HCT116 (cell line): Measurements from ENCODE around the gene IFT20. TPM values are rescaled to one million over a fixed set of nuclear protein-coding genes. Genes with fewer than 3 reads are reported as not detected.

ENCODE experiments used
- ATAC-seq: fragments of 200-7000 bp; cut with Tn5 transposase; 2 replicates; pipeline ENCODE4 v1.9.1; 2020; ENCODE audit warnings: mild to moderate bottlenecking, moderate library complexity
- BruUV-seq: library from RNA; stranded (reverse); fragments of 400-500 nt; replicated peaks from 2 replicates; lab custom pipeline; 2021; lab: Mats Ljungman, UMichigan
- CTCF ChIA-PET: fragments of 300-600 bp; sonication (Branson Sonifier 250); formaldehyde crosslinking; loops from one replicate; lab custom pipeline; 2021; ENCODE audit warnings: antibody characterized with exemption; lab: Charles Lee
- POLR2A ChIA-PET: fragments of 300-600, 350-600 bp; sonication (Branson Sonifier 250); formaldehyde crosslinking; loops from one replicate; lab custom pipeline; 2021; ENCODE audit warnings: antibody characterized with exemption; lab: Charles Lee
- RAD21 ChIA-PET, 2 experiments: fragments of 300-600 bp; sonication (Branson Sonifier 250); formaldehyde crosslinking; loops; one replicate each; lab custom pipeline; 2023; ENCODE audit warnings: low total read pairs in 2 of 2; ENCODE audit not compliant: uncharacterized antibody in 2 of 2, unreplicated experiment in 2 of 2, low non-redundant PET in 1 of 2; lab: Charles Lee
- DNase-seq: peaks from one replicate; pipeline ENCODE4 v3.0.0-alpha.2; 2010; ENCODE audit warnings: low read depth, low spot score
- H2AFZ ChIP-seq: fragments of 200-600 bp; shearing (Covaris generic), sonication (generic); 2 replicates; pipeline ENCODE4 v1.6.1; 2017; ENCODE audit warnings: low read depth, mixed run types, mixed read lengths, antibody characterized with exemption, low read length; ENCODE audit not compliant: poor library complexity, severe bottlenecking
- H3K27ac ChIP-seq: 2 replicates; pipeline ENCODE4 v1.5.1; 2012; ENCODE audit warnings: low read depth, low read length
- H3K27me3 ChIP-seq: fragments of 200-600 bp; sonication (generic); 2 replicates; pipeline ENCODE4 v1.6.1; 2016; ENCODE audit warnings: mixed run types, low read length, mixed read lengths; ENCODE audit not compliant: insufficient read depth
- H3K36me3 ChIP-seq, 2 experiments: fragments of 200-500 bp in 1 of 2; fragments of 200-600 bp in 1 of 2; sonication (Bioruptor generic) in 1 of 2; sonication (generic) in 1 of 2; 2 replicates each; pipeline versions ENCODE4 v1.5.1 to v1.6.1; 2014 to 2016; ENCODE audit warnings: low read length in 2 of 2, inconsistent platforms in 1 of 2, mixed read lengths in 1 of 2, mixed run types in 1 of 2; ENCODE audit not compliant: insufficient read depth in 2 of 2, control insufficient read depth in 1 of 2
- H3K4me1 ChIP-seq, 2 experiments: fragments of 200-600 bp in 1 of 2; sonication (generic) in 1 of 2; 2 replicates each; pipeline versions ENCODE4 v1.5.1 to v1.6.1; 2012 to 2017; ENCODE audit warnings: low read length in 2 of 2, inconsistent platforms in 1 of 2, mild to moderate bottlenecking in 1 of 2, mixed read lengths in 1 of 2, mixed run types in 1 of 2, moderate library complexity in 1 of 2; ENCODE audit not compliant: insufficient read depth in 2 of 2, control insufficient read depth in 1 of 2
- H3K4me2 ChIP-seq: fragments of 200-600 bp; sonication (generic); 2 replicates; pipeline ENCODE4 v1.6.1; 2017; ENCODE audit warnings: mixed run types, low read length, mixed read lengths
- H3K4me3 ChIP-seq, 2 experiments: fragments of 200-600 bp in 1 of 2; sonication (generic) in 1 of 2; replicated peaks in 1 of 2; 2 replicates each; pipeline ENCODE4 v1.5.1; 2011 to 2016; ENCODE audit warnings: low read length in 2 of 2, control low read depth in 1 of 2, low read depth in 1 of 2, mild to moderate bottlenecking in 1 of 2, mixed read lengths in 1 of 2, mixed run types in 1 of 2
- H3K79me2 ChIP-seq: fragments of 200-600 bp; sonication (generic); 2 replicates; pipeline ENCODE4 v1.6.1; 2017; ENCODE audit warnings: mild to moderate bottlenecking, mixed run types, low read length, moderate library complexity, mixed read lengths; ENCODE audit not compliant: insufficient read depth
- H3K9ac ChIP-seq: fragments of 200-600 bp; sonication (generic); 2 replicates; pipeline ENCODE4 v1.6.1; 2016; ENCODE audit warnings: low read length, mixed read lengths
- H3K9me2 ChIP-seq: fragments of 200-600 bp; sonication (generic), shearing (Covaris generic); 2 replicates; pipeline ENCODE4 v1.6.1; 2017; ENCODE audit warnings: mixed run types, mild to moderate bottlenecking, moderate library complexity; ENCODE audit not compliant: insufficient read depth
- H3K9me3 ChIP-seq, 2 experiments: fragments of 200-500 bp in 1 of 2; fragments of 200-600 bp in 1 of 2; sonication (Bioruptor generic) in 1 of 2; sonication (generic) in 1 of 2; 2 replicates each; pipeline ENCODE4 v1.6.1; 2014 to 2017; ENCODE audit warnings: low read length in 2 of 2, mixed read lengths in 2 of 2, inconsistent platforms in 1 of 2, low read depth in 1 of 2, mild to moderate bottlenecking in 1 of 2, mixed run types in 1 of 2, moderate library complexity in 1 of 2; ENCODE audit not compliant: control insufficient read depth in 1 of 2, insufficient read depth in 1 of 2
- H4K20me1 ChIP-seq: fragments of 200-600 bp; sonication (generic), shearing (Covaris generic); 2 replicates; pipeline ENCODE4 v1.6.1; 2017; ENCODE audit warnings: mixed run types, mild to moderate bottlenecking, moderate library complexity; ENCODE audit not compliant: insufficient read depth
- CBX3 ChIP-seq: IDR thresholded peaks from 2 replicates; pipeline ENCODE4 v1.6.1; 2012; ENCODE audit warnings: low read depth
- CEBPB ChIP-seq: IDR thresholded peaks from 2 replicates; pipeline ENCODE4 v1.6.1; 2012; ENCODE audit warnings: low read depth
- EGR1 ChIP-seq: IDR thresholded peaks from 2 replicates; pipeline ENCODE4 v1.6.1; 2012; ENCODE audit warnings: low read depth
- FOSL1 ChIP-seq: IDR thresholded peaks from 2 replicates; pipeline ENCODE4 v1.6.1; 2012; ENCODE audit warnings: low read depth
- JUND ChIP-seq: IDR thresholded peaks from 2 replicates; pipeline ENCODE4 v1.6.1; 2012
- MAX ChIP-seq: IDR thresholded peaks from 2 replicates; pipeline ENCODE4 v1.6.1; 2012
- SIN3A ChIP-seq: IDR thresholded peaks from 2 replicates; pipeline ENCODE4 v1.6.1; 2012; ENCODE audit warnings: low read depth
- SP1 ChIP-seq: IDR thresholded peaks from 2 replicates; pipeline ENCODE4 v1.6.1; 2012; ENCODE audit warnings: low read depth
- SRF ChIP-seq: IDR thresholded peaks from 2 replicates; pipeline ENCODE4 v1.6.1; 2012; ENCODE audit warnings: low read depth
- TCF7L2 ChIP-seq: IDR thresholded peaks from 2 replicates; pipeline ENCODE4 v1.7.0; 2011; ENCODE audit warnings: borderline replicate concordance, inconsistent platforms; ENCODE audit not compliant: insufficient read depth, insufficient read length; ENCODE audit errors: extremely low read depth
- ZBTB33 ChIP-seq: IDR thresholded peaks from 2 replicates; pipeline ENCODE4 v1.6.1; 2011; ENCODE audit warnings: mild to moderate bottlenecking, low read length, moderate library complexity; ENCODE audit not compliant: insufficient replicate concordance; ENCODE audit errors: extremely low read depth
- ZNF274 ChIP-seq: fragments of 200-500 bp; sonication (Bioruptor generic); IDR thresholded peaks from 2 replicates; pipeline ENCODE4 v1.6.1; 2014; ENCODE audit warnings: mild to moderate bottlenecking, low read depth, low read length, inconsistent platforms
- intact Hi-C: fragments of 100-400 bp; cut with micrococcal nuclease; formaldehyde crosslinking; loops from 2 replicates; pipeline ENCODE4 v1.10.0; 2022
- total RNA-seq: library from RNA; stranded (reverse); gene quantifications from one replicate; pipeline ENCODE4 v1.2.1, GENCODE V29; 2021; ENCODE audit not compliant: unreplicated experiment

The IFT20 gene
- total RNA-seq, 1 experiment from 2014 or later, result 21.7 TPM

DNA sequence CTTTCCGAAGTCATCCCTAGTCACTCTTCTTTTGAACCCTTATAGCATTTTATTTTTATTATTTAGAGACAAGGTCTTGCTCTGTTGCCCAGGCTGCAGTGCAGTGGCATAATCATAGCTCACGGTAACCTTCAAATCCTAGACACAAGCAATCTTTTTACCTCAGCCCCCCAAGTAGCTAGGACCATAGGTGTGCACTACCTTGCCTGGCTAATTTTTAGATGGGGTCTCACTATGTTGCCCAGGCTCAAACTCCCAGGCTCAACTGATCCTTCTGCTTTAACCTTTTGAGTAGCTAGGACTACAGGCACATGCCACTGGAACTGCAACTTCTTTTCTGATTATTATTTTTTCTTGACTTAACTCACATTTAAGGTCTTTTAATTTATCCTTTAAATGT, 49.3 kb downstream of the IFT20 start:
- ChIA-PET POLR2A (no interaction called here), CTCF (no interaction called here), RAD21 (no interaction called here)
- H3K79me2 ChIP-seq, result no peaks in the 10 kb centered on the region
- no peak overlapping the region for H3K4me2 ChIP-seq
- DNase-seq (no peak), ATAC-seq (no peak)
- H3K9me3 ChIP-seq, result no peaks in the 10 kb centered on the region
- no peak overlapping the region for H3K27ac ChIP-seq
- H3K4me1 ChIP-seq, result peaks cover 18 to 19% of the 10 kb centered on the region in 2 experiments
- H3K9ac ChIP-seq, result no peak overlapping the region
- no TSS peak for BruUV-seq
- H2AFZ ChIP-seq, result no peak overlapping the region
- H4K20me1 ChIP-seq, result no peaks in the 10 kb centered on the region
- H3K36me3 ChIP-seq, result no peaks in the 10 kb centered on the region
- no peaks in the 10 kb centered on the region for H3K27me3 ChIP-seq
- no peaks in the 10 kb centered on the region for H3K9me2 ChIP-seq
- TF ChIP-seq SRF (no peak), CEBPB (no peak), EGR1 (no peak), TCF7L2 (no peak), ZNF274 (no peak), FOSL1 (no peak)
- no peak overlapping the region for H3K4me3 ChIP-seq
- intact Hi-C loops, result no loop called here

DNA sequence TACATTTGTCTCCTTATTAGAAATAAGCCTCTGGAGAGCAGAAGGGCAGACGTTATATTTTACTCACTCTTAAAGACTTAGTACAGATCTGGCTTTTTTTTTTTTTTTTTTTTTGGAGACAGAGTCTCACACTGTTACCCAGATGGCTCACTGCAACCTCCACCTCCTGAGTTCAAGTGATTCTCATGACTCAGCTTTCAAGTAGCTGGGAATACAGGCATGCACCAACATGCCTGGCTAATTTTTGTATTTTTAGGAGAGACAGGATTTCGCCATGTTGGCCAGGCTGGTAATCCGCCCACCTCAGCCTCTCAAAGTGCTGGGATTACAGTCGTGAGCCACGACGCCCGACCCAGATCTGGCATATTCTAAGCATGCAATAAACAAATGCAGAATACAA, 52.7 kb downstream of the IFT20 start:
- CTCF ChIA-PET, result no interaction called here
- H3K27ac ChIP-seq, result peak overlapping the region; percentile 64; the same call in 1 of the 2 replicates

More for the DNA sequence above, 52.7 kb downstream of the IFT20 start:
- Histone ChIP-seq H3K9me3 (no peaks in the 10 kb centered on the region), H3K79me2 (no peaks in the 10 kb centered on the region), H2AFZ (peak overlapping the region; percentile 98), H3K4me3 (no peak overlapping the region; a peak in 1 of 4 replicates), H3K9ac (peak overlapping the region; percentile 34; the same call in 1 of the 2 replicates), H4K20me1 (no peaks in the 10 kb centered on the region), H3K9me2 (no peaks in the 10 kb centered on the region), H3K4me1 (peaks cover 26 to 43% of the 10 kb centered on the region in 2 experiments), H3K27me3 (no peaks in the 10 kb centered on the region), H3K36me3 (no peaks in the 10 kb centered on the region), H3K4me2 (peak overlapping the region; percentile 69)
- peak; percentile 85 for ATAC-seq
- ChIA-PET POLR2A (interaction anchor here (1.6 kb wide), 1 partner anchor 13 kb away, joined by 3 read pairs; no protein-coding TSS in a partner anchor), RAD21 (no interaction called here)
- DNase-seq, result peak; percentile 21
- intact Hi-C loops, result no loop called here
- no TSS peak for BruUV-seq
- peak; percentile 47 for TF ChIP-seq FOSL1
- TF ChIP-seq JUND, result peak; percentile 46; the same call in 1 of the 2 replicates
- TF ChIP-seq MAX, result peak; percentile 52; the same call in 1 of the 2 replicates
- TF ChIP-seq ZBTB33, result no peak
- peak; percentile 49; the same call in 1 of the 2 replicates for TF ChIP-seq EGR1
- TF ChIP-seq CBX3, result peak; percentile 45; the same call in 1 of the 2 replicates
- TF ChIP-seq SP1, result peak; percentile 58; the same call in 1 of the 2 replicates
- no peak for TF ChIP-seq SIN3A
- 0 out of 2 replicates have a peak, but pooled peaks have one; percentile 53 for TF ChIP-seq CEBPB
